Hepatocyte (in vitro differentiated cells): ENCODE measurements around the gene ENAH.

Experiments
- CTCF ChIP-seq: fragments of 200-600 bp; sonication (generic); IDR thresholded peaks from 2 replicates; pipeline ENCODE4 v1.5.1; 2016; ENCODE audit warnings: antibody characterized with exemption, mild to moderate bottlenecking; ENCODE audit not compliant: poor library complexity
- EZH2 ChIP-seq: fragments of 200-600 bp; sonication (generic); IDR thresholded peaks from 2 replicates; pipeline ENCODE4 v1.6.1; 2016; ENCODE audit warnings: antibody characterized with exemption, mild to moderate bottlenecking, borderline replicate concordance
- EZH2phosphoT487 ChIP-seq: fragments of 200-600 bp; sonication (generic); IDR thresholded peaks from one replicate; pipeline ENCODE4 v1.6.1; 2018; ENCODE audit warnings: antibody characterized with exemption, mild to moderate bottlenecking, low read depth, moderate library complexity; ENCODE audit not compliant: unreplicated experiment, severe bottlenecking

GRCh38 chr1:225678545-225678944 is 25.6 kb upstream of the ENAH start:
- no peak for TF ChIP-seq CTCF
- no peak for TF ChIP-seq EZH2
- TF ChIP-seq EZH2phosphoT487 = no peak
